CD4-positive, alpha-beta T cell treated with Interleukin-15 for 1 hour (primary cell): Measurements from ENCODE around the gene MPC1.

Source experiments
- DNase-seq: peaks from one replicate; pipeline ENCODE4 v3.0.0-alpha.2; 2020

Gene MPC1

DNA sequence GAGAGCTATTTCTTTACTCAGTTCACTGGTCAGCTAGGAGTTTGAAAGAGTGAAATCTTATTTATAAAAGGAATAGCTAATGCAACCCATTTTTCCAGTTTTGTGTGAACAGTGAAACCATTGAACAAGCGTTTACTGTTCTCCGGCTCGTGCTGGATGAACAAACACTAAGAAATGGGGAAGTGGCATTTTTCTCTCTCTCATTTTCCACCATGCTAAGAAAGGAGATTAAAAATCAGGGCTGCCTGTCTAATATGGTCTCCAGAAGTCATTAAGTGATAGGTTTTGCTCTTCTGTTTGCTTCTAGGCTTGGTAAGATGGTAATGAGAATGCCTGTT, 39.6 kb downstream of the MPC1 start:
- no peak for DNase-seq

DNA sequence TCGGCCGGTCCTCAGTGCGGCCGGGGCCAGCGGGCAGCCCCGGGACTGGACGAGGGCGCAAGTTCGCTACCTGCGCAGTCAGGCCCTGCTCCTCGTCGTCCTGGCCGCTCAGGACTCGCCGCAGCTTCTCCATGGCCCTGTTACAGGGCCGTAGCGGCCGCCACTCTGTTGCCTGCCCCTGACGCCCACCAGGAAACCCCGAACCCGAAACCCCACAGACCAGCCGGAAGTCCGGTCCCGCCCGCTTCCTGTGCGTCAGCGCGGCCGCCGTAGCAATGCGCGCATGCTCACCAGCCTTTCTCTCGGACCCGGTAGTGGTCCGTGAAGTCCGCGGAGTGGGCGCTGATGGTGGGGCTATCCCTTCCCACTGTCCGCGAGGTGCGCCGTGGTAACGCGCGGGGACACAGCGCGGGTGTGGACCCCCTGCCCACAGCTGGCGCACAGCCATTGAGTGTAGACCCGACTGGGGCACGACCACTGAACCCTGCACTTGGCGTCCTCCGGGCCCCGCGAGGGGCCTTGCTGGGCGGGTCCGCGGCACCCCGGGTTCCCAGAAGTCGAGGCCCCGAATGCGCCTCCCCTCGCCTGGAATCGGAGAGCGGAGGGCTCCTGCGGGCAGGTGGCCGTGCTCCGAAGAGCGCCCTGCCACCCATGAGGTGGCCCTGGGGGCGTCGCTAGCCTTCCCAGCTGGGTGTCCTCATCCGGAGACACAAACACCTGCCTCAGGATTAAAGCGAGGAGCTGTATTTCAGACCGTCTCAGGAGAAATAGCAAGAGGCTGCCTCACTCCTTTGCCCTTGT, 40.2 kb downstream of the MPC1 start, which contains the start of gene SFT2D1:
Gene SFT2D1, minus strand, starts transcription at position 197 of the 801 bp plus-strand sequence. Its CDS starts 64 bp downstream, at position 133.
- peak; percentile 90 for DNase-seq

DNA sequence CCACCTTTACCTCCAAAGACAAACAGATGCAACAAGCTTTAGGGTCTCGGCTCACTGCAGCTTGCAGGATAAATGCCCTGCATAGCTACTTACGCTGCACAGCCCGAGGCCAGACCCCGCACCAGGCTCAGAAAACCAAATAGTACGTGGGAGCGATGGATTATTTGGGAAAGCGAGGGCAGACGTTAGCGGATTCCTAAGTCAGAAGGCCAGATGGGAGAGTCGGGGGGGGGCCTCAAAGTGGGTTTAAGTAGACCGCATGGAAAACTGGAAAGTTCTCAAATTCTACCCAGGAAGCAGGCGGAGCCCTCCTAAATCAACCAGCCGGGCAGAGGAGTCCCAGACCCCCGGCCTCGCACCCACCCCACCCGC, 40.8 kb downstream of the MPC1 start:
- no peak for DNase-seq

DNA sequence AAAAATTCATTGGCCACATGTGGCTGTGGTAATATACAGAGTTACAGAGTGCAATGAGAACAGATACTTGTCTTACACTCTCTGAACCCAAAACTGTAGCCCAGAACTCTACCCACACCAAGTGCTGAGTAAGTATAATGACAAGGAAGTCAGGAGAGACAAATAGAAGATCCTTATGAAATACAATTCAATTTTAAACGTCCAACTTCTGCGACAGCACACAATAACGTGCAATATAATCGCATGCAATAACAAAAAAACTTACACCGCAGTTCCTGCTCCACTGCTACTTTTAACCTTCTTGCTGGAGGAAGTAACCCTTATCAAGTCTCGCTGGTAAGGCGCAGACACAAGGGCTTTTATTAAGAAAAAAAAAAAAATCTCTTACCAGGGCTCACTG, 41.3 kb downstream of the MPC1 start:
- no peak for DNase-seq

DNA sequence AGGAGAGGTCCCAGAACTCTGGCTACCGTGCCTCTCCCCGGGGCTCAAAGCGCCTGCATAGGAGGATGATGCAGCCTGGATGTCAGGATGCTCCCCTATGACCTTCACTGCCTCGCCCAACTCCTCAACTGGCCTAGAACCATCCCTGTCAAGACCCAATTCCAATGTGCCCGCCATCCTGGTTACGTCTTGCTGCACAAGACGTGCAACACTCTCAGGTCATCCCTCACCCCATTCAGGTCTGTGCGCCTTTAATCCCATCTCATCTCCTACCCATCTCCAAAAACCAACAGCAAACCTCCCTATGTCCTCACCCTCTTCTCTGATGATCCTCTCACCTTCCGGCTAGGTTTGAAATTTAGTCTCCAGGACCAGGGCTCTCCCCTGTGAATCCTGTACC, 43.9 kb downstream of the MPC1 start:
- no peak for DNase-seq

DNA sequence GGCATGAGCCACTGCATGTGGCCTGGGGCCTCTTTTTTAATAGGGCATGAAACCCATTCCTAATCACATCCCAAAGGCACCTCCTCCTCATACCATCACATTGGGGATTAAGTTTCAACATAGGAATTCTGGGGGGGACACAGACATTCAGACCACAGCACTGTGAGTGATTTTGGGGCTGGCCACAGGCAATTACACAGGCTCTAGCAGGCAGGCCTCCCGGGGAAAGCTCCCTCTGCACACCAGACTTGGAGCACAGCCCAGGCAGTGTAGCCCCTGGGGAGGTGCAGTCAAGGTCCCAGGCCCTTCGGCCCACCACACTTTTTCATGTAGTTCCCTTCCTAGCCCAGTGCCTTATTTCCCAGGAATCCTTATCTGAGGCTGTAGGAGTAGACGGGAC, 45.9 kb downstream of the MPC1 start:
- DNase-seq, result no peak

DNA sequence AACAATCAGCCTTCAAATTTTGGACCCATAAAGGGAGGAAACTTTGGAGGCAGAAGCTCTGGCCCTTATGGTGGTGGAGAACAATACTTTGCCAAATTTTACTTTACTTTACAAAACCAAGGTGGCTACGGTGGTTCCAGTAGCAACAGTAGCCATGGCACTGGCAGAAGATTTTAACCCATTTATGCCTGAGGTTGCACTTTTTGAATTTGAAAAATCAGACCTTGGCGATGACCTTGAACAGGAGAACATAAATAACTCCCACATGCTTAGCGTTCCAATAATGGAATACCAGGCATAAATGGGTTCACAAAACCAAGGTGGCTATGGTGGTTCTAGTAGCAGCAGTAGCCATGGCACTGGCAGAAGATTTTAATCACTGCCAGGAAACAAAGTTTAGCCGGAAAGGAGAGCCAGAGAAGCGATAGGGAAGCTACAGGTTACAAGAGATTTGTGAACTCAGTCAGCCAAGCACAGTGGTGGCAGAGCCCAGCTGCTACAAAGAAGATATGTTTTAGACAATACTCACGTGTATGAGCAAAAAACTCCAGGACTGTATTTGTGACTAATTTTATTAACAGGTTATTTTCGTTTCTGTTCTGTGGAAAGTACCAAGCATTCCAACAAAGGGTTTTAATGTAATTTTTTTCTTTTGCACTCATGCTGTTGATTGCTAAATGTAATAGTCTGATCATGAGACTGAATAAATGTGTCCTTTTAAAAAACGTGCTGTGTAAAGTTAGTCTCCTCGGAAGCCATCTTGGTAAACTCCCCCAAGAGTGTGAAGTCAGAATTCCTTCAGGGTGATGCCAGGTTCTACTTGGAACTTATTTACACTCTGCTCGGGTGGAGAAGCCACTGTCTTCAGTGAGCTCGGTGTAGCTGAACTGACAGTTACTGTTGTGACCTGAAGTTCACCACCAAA, 47.1 kb downstream of the MPC1 start:
- no peak for DNase-seq

DNA sequence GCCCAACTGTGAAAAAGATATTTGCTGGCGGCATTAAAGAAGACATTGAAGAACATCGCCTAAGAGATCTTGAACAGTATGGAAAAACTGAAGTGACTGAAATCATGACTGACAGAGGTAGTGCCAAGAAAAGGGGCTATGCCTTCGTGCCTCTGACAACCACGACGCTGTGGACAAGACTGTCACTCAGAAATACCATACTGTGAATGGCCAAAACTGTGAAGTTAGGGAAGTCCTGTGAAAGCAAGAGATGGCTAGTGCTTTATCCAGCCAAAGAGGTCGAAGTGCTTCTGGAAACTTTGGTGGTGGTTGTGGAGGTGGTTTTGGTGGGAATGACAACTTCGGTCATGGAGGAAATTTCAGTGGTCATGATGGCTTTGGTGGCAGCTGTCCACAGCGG, 47.9 kb downstream of the MPC1 start:
- DNase-seq, result no peak

DNA sequence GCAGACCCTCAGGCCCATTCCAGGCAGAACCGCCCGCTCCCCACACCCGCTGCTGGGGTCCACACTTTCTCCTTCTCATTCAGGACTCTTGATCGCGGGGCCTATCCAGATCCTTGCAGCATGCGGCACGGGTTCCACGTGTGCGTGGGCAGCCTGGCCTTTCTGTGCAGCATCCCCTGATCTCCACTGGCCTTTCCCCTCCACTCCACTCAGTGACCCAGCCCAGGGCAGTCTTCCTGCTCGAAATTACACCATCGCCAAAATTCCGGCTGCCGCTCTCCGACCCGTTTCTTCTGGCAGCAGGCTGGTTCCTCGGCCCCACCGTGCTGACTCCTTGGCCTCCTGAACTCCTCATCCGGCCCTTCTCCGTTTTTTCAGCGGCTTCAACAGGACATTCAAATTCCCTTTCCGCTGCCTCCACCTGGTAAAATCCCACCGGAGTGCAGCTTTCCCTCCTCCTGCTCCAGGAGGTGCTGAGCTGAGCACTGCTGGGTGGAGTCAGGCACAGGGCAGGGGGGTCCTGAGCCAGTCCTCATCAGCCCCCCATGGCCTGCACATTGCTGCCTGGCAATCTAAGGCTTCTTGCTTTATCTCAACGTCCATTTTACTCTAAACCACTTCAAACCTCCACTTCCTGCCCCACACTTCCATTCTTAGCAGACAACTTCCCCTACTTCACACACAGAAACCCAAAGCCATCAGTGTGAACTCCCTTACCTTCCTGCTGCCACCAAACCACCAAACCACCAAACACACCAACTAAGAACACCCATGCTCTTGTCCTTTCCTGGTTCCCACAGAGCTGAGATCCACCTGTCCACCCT, 49.4 kb downstream of the MPC1 start:
- peak; percentile 25 for DNase-seq

DNA sequence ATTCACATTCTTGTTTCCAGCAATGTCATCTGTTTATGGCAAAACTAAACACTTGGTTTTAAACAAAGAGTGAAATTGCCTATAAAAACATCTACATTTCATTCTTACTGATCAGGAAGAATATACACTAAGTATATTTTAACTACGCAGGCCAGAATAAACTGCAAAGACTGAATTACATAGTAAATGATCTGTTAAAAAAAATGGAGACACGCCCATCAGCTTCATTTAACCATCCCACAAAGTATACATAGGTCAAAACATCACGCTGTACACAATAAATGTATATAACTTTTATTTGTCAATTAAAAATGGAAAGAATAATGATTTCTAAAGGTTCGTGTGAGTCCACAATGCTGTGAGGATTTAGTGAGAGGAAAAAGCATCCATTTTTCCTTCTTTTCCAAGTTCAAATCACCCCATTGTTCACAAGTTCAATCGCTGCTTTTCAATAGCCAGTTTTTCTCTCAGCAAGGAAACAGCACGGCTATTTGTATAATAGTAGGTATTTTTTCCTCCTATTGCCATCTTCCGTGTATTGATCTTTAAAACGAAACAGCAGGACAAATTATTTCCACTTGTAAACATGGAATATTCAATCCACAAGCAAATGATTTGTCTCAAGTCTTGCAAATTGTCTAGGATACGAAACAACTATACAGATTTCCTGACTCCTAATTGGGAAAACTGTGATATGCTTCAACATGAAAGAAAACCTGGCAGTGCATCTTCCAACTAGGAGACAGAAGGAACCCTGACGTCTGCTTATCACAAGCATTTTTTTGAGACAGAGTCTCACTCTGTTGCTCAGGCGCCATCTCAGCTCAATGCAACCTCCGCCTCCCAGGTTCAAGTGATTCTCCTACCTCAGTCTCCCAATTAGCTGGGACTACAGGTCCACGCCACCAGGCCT, 51.0 kb downstream of the MPC1 start:
- DNase-seq, result no peak

DNA sequence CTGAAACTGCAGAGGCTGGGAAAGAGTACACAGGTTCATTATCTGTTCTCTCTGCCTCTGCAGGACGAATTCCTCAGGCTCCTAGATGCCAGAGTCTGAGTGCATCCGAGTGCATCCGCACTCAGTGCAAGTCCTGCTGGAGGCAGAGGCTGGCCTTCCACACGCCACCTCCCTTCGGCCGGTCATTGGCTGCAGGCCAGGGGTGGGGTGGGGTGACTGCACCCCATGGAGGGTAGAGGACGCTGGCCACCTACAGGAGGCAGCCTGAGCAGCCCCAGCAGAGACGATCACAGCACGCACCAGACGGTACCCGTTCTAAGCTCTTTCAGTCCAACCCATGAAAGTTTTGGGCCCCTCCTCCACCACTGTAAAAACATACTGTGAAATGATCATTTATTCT, 52.1 kb downstream of the MPC1 start:
- DNase-seq, result no peak

DNA sequence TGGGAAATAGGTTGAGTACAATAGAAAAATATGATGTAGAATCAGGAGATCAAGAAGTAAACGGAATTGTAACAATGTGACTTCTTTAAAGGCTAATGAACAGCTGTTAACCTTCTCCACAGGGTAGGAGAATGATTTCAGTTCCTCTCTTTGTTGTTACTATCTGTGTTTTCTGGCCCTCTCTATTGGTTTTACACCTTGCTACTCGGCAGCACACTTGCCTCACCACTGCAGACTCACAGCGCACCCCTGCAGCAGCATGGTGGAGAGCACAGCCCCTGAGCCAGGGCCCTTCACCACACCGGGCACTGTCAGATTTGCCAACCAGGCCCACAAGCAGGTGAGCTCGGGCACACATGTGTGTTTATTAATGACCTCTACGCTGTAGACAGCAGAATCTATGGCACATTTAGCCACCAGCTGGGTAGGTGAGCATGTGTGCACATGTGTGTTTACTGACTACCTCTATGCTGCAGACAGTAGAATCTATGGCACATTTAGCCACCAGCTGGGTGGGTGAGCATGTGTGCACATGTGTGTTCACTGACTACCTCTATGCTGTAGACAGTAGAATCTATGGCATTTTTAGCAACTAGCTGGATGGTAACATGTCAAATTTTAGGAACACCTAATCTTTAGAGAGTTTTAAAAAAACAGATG, 57.2 kb downstream of the MPC1 start:
- no peak for DNase-seq

DNA sequence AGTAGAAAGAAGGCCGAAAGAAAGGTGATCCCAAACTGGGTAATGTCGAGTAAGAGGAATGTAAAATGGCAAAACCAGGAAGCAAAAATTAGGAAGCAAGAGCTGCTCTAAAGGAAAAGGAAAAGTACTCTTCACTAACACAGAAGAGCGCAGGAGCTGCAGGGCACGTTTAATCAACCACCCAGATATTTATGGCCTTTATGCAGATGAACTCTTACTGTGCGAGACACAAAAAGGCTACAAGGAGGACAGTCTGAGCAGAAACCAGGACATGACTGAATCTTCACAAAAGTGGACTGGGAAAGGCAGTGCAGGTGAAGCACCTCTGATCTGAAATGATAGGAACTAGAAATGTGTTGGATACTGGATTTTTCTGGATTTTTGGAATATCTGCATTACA, 59.3 kb downstream of the MPC1 start:
- no peak for DNase-seq

DNA sequence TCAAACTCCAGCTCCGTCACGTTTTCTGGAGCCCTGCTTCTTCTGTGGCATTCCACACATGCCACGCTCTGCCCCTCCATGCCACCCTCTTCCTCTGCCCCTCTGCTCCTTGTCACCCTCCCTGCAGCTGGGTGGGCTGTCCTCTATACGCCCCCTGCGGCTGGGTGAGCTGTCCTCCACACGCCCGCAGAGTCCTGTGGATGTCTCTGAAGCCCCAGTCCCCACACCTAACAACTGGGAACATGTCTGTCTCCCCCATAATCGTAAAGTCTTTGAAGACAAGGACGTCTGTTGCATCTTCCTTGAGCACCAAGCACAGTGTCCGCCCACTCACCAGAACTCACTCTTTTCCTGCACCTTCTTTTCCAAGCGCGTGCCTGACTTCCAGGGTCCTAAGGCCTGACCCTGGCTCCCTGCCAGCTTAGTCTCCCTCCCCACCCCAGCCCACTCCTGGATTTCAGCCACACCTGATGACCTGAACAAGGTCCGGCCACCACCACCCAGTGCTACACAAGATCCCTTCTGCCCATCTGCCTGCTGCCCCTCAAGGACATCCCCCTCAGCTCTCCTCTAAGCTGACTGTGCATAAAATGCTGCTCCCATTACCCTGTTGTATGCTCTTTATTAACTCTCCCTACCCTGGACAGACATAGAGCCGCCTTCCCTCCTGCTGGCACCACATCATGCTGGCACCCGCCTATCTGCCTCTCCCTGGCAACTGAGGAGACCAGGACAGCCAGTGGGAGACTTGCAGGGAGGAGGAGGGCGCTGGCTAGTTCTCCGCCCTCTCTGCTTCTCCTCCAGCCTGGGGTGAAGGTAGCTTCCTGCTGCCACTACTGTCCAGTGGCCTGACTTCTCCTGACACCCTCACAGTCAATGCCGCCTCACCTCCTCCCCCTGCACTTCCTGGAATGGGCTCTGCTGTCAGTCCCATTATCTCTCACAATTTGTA, 63.8 kb downstream of the MPC1 start:
- no peak for DNase-seq

DNA sequence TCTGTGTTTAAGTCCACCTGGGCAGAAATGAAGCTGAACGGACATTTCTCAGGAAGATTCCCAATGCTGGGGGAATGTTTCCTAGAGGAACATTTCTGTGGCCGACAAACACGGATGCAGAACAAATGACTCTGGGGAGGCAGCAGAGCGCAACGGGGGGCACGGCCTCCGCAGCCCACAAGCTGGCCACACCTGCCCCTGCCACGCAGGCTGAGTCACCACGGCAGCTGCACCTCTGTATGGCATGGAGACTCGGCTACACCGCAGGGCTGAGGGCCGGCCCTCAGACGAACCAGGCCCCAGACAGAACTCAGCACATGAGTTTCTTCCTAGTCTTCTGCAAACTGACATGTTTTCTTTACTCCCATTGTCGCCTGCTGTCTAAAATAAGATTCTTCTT, 64.5 kb downstream of the MPC1 start:
- DNase-seq, result no peak

DNA sequence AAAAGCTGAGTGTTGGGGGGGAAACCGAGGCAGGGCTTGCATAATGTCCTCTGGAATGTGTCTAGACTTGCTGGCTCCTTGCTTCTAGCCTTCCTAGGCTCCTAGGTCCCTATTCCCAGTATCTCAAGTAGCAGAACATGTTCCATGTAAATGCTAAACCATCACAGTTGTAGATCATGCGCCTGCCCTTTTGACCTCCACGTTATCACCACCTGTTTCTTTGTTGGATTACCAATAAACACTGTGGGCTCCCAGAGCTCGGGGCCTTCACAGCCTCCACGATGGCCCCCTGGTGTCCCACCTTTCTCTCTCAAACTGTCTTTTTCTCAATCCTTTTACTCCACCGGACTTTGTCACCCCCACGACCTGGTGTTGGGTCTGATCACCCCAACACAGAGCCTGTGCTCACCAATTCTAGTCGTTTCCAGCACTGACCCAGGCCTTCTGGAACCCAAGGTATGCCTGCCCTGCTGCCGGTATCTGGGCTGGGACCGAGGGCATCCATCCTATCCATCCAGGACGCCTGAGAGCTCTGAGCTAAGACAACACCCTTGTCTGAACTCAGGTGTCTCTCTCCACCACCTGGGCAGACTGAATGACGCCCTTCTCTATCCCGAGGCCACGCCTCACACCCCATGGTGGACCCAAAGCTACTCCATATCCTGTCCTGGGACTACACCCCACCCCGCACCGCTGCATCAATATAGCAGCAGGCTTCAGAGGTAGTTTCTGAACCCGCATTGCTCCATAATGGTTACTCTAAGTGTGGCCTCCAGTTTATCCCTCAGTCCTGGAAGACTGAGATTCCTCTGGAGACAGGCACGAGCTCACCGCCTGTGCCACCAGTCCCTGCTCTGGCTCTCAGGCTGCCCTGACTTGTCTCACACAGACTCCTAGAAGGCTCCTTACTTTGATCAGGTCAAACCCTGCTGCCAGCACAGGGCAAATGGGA, 65.2 kb downstream of the MPC1 start:
- no peak for DNase-seq

DNA sequence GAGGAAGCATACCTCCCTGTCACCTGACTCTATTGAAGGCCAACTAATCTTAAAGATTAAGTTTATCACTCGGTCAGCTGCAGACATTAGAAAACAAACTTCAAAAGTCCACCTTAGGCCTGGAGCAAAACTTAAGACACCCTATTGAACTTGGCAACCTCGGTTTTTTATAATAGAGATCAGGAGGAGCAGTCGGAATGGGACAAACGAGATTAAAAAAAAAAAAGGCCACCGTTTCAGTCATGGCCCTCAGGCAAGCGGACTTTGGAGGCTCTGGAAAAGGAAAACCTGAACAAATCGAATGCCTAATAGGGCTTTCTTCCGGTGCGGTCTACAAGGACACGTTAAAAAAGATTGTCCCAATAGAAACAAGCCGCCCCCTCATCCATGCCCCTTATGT, 67.3 kb downstream of the MPC1 start:
- DNase-seq, result no peak
